MG63 (cell line): ENCODE data around the gene INTS13. TPM values are rescaled to one million over a fixed set of nuclear protein-coding genes. Genes with fewer than 3 reads are reported as not detected.

Source experiments
- DNase-seq: peaks from one replicate; pipeline ENCODE4 v3.0.0-alpha.2; 2020
- H3K27me3 ChIP-seq: fragments of 250-450 bp; sonication (Bioruptor Pico); 2 replicates; pipeline ENCODE4 v1.5.1; 2020; ENCODE audit warnings: mild to moderate bottlenecking, moderate library complexity
- H3K36me3 ChIP-seq: fragments of 250-450 bp; sonication (Bioruptor Pico); 2 replicates; pipeline ENCODE4 v1.5.1; 2020; ENCODE audit warnings: mild to moderate bottlenecking, moderate library complexity
- H3K4me3 ChIP-seq: fragments of 250-450 bp; sonication (Bioruptor Pico); 2 replicates; pipeline ENCODE4 v1.5.1; 2020; ENCODE audit warnings: mild to moderate bottlenecking, moderate library complexity
- H3K9me3 ChIP-seq: fragments of 250-450 bp; sonication (Bioruptor Pico); 2 replicates; pipeline ENCODE4 v1.5.1; 2020; ENCODE audit warnings: mild to moderate bottlenecking, moderate library complexity
- total RNA-seq: library from RNA; depleted of rRNA; stranded (reverse); fragments of >200 nt; shearing (Covaris generic); gene quantifications from 2 replicates; pipeline ENCODE4 v1.2.3, GENCODE V29; 2014; ENCODE audit warnings: low replicate concordance; rRNA removed

INTS13 gene
- total RNA-seq, 1 experiment from 2014 or later: 87.1 TPM

DNA sequence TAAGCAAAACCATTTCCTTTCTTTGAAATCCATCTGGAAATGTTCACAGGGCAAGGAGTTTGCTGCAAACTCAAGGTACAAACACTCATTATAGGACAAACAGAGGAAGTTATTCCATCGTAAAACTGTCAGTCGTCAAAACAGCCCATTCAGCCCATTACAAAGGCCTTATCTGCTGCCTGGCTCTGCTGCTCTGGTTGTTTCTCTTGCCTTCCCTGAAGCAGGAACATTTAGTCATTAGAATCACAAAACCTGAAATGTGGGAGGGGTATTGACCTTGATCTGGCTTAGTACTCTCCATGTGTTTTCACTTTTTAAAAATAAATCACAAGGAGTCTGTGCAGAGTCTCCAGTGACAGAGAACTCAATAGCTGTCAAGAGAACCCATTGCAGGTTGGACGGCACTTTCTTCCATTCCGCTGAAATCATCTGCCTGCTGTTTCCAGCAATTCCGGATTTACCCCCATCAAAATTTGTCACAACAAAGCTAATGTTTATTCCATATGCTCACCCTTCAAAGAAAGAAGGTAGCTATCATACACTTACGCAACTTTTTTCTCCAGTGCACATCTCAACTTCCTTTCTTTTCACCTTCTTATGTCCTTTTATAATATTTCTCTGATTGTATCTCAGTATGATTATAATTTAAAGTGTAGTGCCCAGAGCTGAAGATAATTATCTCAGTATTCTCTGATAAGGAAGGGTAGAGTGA lies 80.2 kb downstream of the INTS13 start:
- no peak overlapping the region for H3K4me3 ChIP-seq
- no peaks in the 10 kb centered on the region for H3K9me3 ChIP-seq
- H3K27me3 ChIP-seq: peaks cover 27% of the 10 kb centered on the region
- DNase-seq: no peak
- H3K36me3 ChIP-seq: no peaks in the 10 kb centered on the region

- no peaks in the 10 kb centered on the region for H3K9me3 ChIP-seq
- H3K27me3 ChIP-seq: peaks cover 25% of the 10 kb centered on the region
- H3K4me3 ChIP-seq: no peak overlapping the region
- no peaks in the 10 kb centered on the region for H3K36me3 ChIP-seq
- no peak for DNase-seq
Measured at GRCh38 chr12:26855337-26855736, 82.4 kb downstream of the INTS13 start.

Other genes starting within 250 kb of the INTS13 start
- gene ITPR2, start 104.8 kb downstream of the INTS13 start, total RNA-seq: 3.6 and 4.6 TPM in 2 replicates
- 30.4 and 52.9 TPM in 2 replicates for gene FGFR1OP2, start 489 bp upstream of the INTS13 start, total RNA-seq
- gene TM7SF3, start 76.4 kb upstream of the INTS13 start, total RNA-seq: 89.3 and 148 TPM in 2 replicates
- gene MED21, start 84.6 kb upstream of the INTS13 start, total RNA-seq: 53.3 and 116 TPM in 2 replicates
- not detected in 2 replicates for gene C12orf71, start 144.6 kb upstream of the INTS13 start, total RNA-seq